NCI-H82 (cell line): ENCODE results near the gene MSANTD3.
A peak's percentile ranks its signal among the peaks of the same experiment; 100 is the strongest.
"Not testable (repeated sequence)": the region's sequence is repeated elsewhere in the genome, so short reads cannot be mapped to it uniquely, and the experiment has no call there.

Experiments
- DNase-seq: peaks from one replicate; lab custom pipeline; 2025; lab: John Stamatoyannopoulos, UW

Gene MSANTD3

DNA sequence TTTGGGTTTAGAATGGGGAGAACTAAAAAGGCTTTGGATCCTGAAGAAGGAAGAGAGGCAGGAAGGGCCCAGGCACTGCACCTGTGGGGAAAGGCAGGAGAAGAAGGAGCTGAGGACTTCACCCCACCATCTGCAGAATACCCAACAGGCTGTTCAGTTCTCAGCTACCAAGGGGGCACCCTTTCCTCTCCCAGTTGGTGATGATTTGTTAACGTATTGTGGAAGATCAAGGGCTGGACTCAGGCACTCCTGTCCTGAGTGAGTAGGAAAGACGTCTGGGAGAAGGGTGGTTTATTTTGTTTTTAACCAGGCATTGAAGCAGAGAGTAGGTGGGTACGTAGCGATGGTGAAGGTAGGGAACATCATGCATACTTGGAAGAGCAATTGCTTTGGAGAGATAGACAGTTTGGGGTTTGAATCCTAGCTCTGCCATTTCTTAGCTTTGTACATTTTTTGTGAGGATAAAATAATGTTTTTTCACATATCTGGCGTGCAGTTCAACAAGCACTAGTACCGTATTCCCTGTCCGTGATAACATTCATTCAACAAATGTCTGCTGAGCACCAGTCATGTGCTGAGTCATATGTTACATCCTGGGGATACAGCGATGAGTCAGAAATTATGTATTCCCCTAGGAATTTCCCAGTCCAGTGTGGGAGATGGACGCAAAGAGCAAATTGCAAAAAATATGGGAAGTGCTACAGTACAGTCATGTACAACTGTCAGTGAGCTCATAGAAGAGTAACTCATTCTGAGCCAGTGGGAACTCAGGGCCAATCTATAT is 2.1 kb downstream of the MSANTD3 start:
- DNase-seq: no peak

DNA sequence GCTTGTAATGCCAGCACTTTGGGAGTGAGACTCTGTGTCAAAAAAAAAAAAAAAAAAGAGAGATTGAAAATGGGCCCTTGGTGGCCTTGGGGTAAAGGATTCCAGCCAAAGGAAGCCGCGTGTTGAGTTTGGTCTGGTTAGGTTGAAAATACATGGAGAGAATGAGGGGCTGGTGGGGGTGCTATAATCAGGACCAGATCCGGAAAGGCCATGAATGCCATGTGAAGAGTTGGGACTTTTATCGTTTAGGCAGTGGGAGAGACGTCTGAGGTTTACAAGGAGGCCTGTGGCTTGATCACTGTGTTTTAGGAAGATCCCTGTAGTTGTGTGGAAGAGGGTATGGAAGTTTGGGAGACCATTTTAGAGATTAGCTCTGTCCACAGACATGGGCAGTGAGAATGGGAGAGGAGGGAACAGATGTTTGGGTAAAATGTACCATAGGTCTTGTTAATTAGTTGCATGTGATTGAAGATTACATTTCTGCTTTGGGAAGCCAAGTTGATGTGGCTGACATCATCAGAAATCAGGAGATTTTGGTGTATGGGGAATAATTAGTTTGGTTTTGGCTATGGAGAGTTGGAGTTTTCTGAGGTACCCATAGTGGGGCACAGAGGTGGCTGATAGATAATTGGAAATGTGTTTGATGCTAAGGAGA is 3.5 kb downstream of the MSANTD3 start:
- no peak for DNase-seq

DNA sequence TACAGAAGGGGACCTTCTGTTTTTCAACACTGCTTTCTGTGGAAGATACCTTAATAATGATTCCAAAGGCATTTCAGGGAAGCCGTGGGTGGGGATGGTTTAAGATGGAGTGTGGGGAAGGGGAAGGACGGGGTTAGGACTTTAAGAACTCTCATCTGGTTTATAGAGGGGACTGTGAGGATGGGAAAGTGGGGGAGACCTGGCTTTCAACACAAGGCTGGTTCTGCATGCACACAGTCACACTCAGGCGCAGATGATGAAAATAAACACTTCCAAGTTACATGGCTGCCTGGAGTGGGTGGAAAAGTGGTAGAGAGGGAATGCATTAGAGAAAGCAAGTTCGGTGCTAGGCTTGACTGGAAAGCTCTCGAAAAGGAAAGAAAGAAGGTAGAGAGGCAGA is 4.9 kb downstream of the MSANTD3 start:
- DNase-seq: no peak

DNA sequence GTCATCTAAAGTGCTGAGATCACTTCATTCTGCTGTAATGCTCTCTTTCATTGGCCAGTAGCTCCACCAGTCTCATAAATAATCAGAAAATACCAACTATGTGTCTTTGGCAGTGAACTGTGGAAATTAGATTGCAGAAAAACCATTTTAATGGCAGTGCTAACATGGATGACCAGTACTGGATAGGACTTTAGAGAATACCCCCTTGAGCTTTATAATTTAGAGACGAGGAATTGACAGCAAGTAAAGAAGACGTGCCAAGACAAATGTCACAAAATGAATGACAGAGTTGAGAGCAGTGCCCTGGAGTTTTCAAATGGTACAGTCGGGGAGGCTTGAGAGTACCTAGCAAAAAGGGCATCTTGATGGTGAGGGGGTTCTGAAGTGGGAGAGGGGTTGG is 5.8 kb downstream of the MSANTD3 start:
- no peak for DNase-seq

DNA sequence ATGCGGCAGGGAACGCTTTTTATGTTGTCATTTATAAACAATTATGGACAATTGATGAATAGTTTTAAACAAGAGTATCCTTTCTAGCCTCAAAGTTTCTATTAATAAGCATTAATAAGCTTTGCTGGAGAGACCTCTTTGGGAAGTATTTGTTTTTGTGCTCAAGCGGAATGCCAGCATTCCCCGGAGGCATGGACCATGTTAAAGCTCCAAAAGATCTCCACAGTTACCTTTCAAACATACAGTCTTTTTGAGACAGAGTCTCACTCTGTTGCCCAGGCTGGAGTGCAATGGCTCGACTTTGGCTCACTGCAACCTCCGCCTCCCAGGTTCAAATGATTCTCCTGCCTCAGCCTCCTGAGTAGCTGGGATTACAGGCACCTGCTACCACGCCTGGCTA is 9.6 kb downstream of the MSANTD3 start:
- no peak for DNase-seq

DNA sequence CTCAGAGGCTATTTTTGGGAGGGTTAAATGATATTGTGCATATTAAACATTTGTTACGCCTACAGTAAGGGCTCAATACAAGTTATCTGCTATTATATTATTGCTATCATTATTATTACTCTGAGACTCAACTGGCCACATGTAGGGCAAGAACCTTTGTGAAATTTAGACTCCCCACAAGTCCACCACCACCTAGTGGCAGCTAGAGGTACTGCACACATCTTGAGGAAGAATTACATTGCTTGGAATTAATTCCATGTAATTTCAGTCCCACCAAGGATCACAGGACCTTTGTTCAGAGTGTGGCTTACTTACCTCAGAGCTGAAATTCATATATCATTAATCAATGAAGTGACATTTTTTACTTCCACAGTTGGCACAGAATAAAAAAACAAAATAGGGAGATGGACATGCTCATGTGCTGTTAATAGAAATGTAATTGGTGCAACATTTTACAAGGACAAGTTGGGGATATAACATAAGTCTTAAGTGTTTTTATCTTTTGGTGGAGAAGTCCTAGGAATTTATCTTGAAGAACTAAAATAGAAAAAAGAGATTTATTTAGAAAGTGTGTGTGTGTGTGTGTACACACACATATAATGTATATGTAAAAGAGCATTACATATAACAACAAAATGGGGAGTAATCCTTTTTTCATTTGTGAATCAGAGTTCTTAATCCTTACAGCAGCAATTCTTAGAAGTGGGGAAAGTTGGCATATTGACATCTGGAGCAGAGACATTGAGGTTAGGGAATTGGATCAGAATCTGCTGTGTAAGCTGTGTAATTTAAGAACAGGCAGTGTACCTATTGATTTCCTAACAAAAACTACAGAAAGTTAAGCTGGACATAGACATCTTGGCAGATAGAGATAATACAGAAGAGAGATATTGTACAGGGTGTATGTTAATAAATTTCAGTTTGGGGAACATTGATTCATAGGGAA is 11.2 kb downstream of the MSANTD3 start:
- DNase-seq: peak; percentile 86

DNA sequence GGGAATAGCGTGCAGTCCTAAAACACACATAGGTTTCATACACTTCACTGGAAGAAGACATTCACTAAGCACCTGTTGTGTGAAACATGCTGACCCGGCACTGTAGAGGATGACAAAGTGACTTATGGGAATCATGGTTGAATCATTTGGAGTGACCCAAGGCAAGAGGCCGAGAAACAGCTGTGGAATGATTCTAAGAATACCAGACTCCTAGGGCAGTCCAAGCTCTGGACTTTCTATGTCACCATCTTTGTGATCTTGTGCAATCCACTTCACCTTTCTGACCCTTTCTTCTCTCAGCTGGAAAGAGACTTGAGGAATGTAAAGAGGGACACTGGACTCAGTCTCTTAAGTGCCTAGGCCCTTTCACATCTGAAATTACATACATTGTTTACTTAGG is 13.1 kb downstream of the MSANTD3 start:
- DNase-seq: no peak

DNA sequence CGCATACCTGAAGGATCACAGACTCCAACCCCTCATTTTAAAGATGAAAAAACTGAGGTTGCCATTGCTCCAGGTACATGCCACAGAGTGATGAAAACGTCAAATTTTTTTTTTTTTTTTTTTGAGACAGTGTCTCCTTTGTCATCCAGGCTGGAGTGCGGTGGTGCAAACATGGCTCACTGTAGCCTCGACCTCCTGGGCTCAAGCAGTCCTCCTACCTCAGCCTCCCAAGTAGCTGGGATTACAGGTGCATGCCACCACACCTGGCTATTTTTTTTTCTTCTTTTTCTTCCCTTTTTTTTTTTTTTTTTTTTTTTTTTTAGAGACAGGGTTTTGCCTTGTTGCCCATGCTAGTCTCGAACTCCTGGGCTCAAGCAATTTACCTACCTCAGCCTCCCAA is 13.5 kb downstream of the MSANTD3 start:
- not testable (repeated sequence) for DNase-seq

DNA sequence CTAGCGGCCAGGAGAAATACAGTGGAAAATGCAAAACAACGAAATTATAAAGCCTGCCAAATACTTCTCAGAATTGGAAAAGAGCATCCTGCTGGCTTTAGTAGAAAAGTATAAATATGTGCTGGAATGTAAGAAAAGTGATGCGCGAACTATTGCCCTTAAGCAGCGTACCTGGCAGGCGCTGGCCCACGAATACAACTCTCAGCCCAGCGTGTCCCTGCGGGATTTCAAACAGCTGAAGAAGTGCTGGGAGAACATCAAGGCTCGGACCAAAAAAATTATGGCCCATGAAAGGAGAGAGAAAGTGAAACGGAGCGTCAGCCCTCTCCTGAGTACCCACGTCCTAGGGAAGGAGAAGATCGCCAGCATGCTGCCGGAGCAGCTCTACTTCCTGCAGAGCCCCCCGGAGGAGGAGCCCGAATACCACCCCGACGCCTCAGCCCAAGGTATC is 15.0 kb downstream of the MSANTD3 start:
- DNase-seq: no peak

DNA sequence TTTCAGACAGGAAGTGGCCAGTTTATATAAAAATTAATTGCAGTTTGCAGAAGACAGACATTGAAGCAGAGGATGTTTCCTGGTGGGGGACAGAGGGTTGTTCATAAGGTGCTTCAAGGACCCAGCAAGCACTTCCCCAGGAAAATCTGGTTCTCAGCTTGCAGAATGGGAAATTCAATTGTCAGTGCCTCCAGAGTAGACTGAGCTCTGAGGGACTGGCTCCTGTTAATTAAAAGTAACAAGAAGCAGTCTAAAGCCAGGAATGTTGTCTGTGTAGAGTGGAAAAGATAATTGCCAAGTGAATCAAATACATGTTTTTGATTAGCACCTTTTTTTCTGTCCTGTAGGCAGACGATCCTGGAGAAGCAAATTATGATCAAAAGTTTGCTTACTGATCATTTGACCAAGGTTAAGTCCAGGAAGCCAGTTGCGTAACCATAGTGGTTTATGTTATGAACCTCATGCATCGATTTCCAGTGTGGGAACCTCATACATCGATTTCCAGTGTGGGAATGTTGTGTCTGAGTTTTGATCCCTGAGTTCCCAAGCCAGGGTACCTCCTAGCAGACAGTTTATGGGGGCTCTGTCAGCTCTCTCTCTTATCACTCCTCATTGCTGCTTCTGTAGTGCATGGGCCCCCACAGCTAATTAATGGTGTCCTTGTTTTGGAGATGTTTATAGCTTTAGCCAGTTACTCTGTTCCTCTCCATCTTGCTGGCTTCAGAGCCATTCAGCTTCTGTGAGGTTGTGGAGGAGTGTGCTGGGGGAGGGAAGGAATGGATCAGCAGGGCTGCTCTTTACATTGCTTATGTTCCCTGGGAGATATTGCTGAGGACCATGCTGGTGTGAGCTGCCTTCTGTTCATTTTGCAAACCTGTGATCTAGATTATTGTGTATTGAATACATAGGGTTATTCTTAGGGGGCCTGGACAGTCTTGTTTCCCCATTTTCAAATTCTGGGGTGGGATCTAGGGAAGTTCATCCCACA is 17.1 kb downstream of the MSANTD3 start:
- DNase-seq: no peak

DNA sequence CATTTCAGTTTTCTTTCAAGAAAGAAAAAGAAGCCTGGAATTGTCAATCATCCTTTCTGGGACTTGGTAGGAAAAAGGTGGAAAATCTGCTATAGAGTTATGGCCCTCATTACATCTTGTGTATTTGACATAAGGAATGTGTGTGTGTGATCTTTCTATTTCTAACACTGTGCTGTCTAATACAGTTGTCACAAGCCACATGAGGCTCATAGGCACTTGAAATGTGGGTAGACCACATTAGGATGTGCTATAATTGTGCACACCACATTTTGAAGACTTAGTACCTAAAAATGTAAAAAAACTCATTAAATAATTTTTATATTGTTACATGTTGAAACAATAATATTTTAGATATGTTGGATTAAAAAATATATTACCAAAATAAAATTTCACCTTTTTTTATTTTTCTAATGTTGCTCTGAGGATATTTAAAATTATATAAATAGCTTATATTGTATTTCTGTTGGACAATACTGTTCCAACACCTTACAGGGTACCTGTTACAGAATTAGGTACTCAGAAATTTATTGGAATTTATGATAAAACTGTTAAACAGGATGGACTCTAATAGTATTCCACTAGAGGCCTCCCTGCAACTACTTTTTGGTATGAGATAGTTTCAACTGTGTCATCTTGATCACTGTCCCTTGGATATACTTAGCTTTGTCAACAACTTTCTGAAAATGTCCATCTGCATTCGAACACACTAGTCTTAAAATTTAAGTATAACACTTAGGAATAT is 18.4 kb downstream of the MSANTD3 start:
- no peak for DNase-seq

DNA sequence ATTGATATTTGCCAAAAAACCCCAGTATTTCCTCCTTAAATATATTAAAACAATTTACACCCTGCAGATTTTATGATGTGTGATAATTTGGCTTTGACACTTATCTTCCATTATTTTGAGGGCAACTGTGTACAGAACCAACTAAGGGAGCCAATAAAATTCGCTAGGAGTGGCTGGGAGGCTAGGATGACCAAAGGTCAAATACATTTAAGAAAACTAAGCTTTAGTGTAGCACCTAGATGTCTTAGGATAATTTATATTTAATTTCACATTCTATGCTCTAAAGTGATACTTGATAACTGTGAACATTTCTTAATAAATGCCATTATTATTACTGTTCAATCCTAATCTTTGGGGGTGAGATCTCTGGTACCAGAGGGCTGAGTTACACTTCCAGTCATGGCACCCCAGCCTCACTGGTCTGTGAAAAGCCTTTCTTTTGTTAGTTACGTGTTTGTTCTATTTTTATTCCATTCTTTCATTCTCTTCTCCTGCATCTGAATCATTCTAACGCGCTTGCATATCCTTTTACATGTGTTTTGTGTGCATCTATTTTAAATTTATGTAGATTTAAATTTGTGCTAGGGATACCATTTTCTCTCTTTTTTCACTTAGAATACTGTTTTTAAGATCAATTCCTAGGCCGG is 19.1 kb downstream of the MSANTD3 start:
- no peak for DNase-seq

DNA sequence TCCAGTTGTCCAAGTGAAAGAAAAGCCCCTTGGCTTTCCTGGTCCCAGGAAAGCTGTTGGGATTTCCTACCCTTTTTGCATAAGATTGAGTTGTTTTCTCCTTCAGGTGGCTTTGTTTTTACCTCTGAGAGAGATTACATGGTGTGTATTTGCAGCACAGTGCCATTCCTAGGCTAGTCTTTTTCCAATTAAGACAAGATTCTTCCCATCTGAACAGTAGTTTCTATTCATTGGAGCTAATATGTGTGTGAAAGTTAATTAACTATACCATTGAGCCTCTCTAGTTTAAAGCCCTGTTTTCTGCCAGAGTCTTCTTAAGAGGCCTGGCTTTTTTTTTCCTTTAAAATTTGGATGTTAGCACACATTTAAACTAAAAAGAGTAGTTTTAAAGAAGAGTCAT is 20.1 kb downstream of the MSANTD3 start:
- DNase-seq: no peak

DNA sequence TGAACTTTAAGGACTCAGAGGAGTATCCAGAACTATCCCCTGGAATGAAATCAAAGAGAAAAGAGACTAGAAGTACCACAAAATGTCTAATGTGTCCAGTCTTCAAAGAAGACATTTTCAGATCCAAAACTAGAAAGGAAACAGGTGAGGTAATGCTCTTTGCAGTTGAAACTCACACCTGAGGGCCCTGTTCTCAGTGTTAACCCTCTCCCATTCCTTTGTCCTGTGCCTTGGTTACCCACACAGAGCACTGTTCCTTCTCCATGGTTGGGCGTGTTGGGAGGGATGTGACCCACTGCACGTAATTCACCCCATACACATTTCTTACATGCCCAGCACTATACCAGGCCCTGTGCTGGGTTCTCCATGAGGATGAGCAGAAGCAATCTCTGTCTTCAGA is 21.3 kb downstream of the MSANTD3 start:
- no peak for DNase-seq

DNA sequence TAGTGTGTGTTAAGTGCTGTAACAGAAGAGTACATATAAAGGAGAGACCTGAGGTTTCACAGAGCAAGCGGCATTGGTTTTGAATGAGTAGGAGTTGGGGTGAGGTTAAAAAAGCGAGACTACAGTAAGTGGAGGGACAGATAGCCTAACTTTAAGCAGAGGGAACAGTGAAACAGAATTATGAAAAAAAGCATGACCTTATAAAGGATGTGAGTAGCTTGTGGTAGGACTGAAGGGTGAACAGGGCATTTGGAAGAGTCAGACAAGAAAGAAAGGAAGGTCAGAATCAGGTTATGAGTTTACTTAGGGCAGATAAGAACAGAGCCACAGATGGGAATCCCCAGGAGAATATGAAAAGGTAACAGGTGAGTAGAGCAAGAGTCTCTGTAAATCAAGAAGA is 22.5 kb downstream of the MSANTD3 start:
- DNase-seq: no peak

DNA sequence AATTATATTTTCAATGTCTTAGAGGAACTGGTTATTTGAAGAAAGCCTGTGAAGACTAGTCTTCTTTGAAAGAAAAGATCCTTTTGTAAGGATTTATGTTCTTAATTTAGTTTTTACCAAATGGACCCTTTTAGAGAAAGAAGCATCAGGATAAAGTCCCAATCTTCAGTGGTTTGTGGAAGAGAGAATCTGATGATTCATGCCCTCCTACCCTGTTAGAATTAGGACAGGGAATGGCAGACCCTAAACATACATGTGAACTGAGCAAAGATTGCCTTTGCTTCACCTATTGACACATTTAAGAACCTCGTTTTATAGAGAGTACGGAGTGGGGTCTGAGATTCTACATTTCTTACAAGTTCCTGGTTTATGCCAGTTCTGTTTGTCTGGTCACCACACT is 26.0 kb downstream of the MSANTD3 start:
- DNase-seq: no peak

DNA sequence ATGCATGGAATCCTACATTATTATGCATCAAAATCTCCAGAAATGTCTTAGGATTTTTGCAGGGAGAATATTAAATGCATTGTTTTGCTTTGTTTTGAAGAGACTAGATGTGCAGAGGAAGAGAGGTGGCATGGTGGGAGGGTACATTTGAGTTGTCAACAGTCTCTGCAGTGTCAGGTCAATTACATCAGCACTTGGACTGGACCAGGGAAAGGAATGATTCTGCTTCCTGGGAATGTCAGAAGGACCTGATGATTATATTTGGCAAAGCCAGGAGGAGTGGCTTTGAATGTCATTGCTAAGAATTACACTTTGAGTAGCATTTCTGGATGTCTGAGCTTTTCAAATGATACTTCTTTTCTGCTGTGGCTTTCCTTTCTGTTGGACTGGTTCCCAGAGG is 28.5 kb downstream of the MSANTD3 start:
- no peak for DNase-seq

DNA sequence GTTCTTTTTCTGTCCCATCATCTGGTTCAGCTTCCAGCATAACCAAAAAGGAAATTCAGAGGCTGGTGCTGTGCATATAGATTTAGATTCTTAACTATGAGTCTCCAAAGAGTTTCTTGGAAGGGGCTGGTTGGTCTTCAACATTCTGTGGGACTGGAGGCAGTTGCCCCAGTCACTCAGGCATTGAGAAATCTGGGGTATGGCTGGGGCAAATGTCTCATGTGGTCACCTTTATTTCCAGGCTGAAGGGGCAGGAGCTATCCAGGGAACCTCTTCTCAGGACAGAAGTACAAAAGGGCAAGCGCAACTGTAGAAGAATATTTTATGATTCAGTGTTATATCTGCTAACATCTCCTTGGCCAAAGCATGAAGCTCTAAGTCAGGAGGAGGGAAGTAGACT is 30.6 kb downstream of the MSANTD3 start:
- DNase-seq: no peak

DNA sequence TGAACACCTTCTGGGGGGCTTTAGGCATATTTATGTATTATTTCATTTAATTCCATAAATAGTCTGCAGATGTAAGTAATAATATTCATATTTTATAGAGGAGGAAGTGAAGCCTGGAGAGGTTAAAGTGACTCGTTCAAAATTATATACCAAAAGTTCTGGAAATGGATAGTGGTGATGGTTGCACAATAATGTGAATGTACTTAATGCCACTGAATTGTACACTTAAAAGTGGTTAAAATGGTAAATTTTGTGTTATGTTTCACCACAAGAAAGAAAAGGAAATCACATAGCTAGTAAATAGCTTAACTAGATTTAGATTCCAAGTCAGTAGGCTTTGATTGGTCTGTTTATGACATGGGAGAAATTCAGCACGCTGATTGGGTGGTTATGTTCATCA is 33.0 kb downstream of the MSANTD3 start:
- peak; percentile 25 for DNase-seq

DNA sequence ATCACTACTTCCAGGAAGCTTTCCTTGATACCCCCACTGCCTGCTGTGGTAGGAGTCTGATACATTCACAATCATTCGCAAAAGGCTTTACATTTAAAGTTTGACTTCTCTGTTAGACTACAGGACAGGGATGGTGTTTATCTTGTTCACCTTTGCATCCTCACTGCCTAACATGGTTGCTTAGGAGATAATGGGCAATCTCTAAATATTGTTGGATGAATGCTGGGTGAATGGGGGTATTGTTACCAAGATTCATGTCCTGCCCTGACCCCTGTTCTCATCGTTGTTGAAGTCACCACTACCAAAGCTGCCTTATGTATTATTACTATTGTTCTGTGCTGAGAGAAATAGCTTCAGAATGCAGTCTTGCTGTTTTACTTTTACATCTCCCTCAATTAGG is 38.3 kb downstream of the MSANTD3 start:
- no peak for DNase-seq
